GM12878 (cell line): ENCODE data around the gene MCC. TPM values are rescaled to one million over a fixed set of nuclear protein-coding genes. Genes with fewer than 3 reads are reported as not detected.

Experiments
- ATAC-seq: fragments of 200-7000 bp; cut with Tn5 transposase; 3 replicates; pipeline ENCODE4 v1.9.1; 2020; ENCODE audit warnings: mild to moderate bottlenecking, moderate library complexity
- BruUV-seq: library from RNA; stranded (reverse); fragments of 400-500 nt; replicated peaks from 2 replicates; lab custom pipeline; 2021; lab: Mats Ljungman, UMichigan
- CTCF ChIA-PET: fragments of 300-600 bp; sonication (Branson Sonifier 250); formaldehyde crosslinking; extraction: SDS; loops from one replicate; lab custom pipeline; 2021; ENCODE audit warnings: inconsistent platforms; lab: Yijun Ruan, JAX
- POLR2A ChIA-PET: fragments of 350-600 bp; formaldehyde crosslinking; extraction: SDS; loops from one replicate; lab custom pipeline; 2021; ENCODE audit warnings: inconsistent platforms; lab: Charles Lee
- RAD21 ChIA-PET: fragments of 300-600 bp; sonication (Branson Sonifier 250); formaldehyde crosslinking; loops from one replicate; lab custom pipeline; 2023; ENCODE audit warnings: antibody characterized with exemption; ENCODE audit not compliant: unreplicated experiment; lab: Charles Lee
- SMC1A ChIA-PET: fragments of 300-600 bp; sonication (Branson Sonifier 250); formaldehyde crosslinking; loops from one replicate; lab custom pipeline; 2023; ENCODE audit not compliant: unreplicated experiment, uncharacterized antibody; lab: Charles Lee
- DNase-seq: peaks from one replicate; pipeline ENCODE4 v3.0.0-alpha.2; 2011; ENCODE audit warnings: low read depth, low spot score
- FAIRE-seq: peaks from 3 replicates; lab custom pipeline; 2011; peaks lifted over from hg19 to GRCh38; lab: Jason Lieb, UNC
- H2AFZ ChIP-seq: 2 replicates; pipeline ENCODE4 v1.6.0; 2011; ENCODE audit warnings: low read depth, low read length, control low read depth; ENCODE audit not compliant: control insufficient read depth
- H3K27ac ChIP-seq: 2 replicates; pipeline ENCODE4 v1.5.1; 2011; ENCODE audit warnings: control low read depth; ENCODE audit not compliant: control insufficient read depth, insufficient read depth
- H3K27me3 ChIP-seq, 2 experiments: replicated peaks in 1 of 2; 2 replicates each; pipeline versions ENCODE4 v1.6.0 to v1.6.1; 2011; ENCODE audit warnings: low read length in 1 of 2; ENCODE audit not compliant: control insufficient read depth in 2 of 2, insufficient read depth in 2 of 2
- H3K36me3 ChIP-seq, 2 experiments: 2 replicates each; pipeline ENCODE4 v1.5.1; 2011; ENCODE audit warnings: low read length in 1 of 2; ENCODE audit not compliant: control insufficient read depth in 2 of 2, insufficient read depth in 2 of 2
- H3K4me1 ChIP-seq: 2 replicates; pipeline ENCODE4 v1.6.1; 2011; ENCODE audit warnings: mild to moderate bottlenecking, low read length, moderate library complexity, mixed read lengths; ENCODE audit not compliant: control insufficient read depth, insufficient read depth
- H3K4me2 ChIP-seq: 2 replicates; pipeline ENCODE4 v1.6.0; 2011; ENCODE audit warnings: control low read depth; ENCODE audit not compliant: control insufficient read depth, insufficient read depth
- H3K4me3 ChIP-seq: fragments of 200-600 bp; sonication (generic); 2 replicates; pipeline ENCODE4 v1.5.1; 2016
- H3K79me2 ChIP-seq: 2 replicates; pipeline ENCODE4 v1.6.0; 2011; ENCODE audit warnings: low read length; ENCODE audit not compliant: control insufficient read depth, insufficient read depth
- H3K9ac ChIP-seq: 2 replicates; pipeline ENCODE4 v1.8.0; 2011; ENCODE audit warnings: low read length, control low read depth, mixed read lengths; ENCODE audit not compliant: control insufficient read depth, insufficient read depth
- H3K9me3 ChIP-seq: replicated peaks from 3 replicates; pipeline ENCODE4 v1.5.1; 2011; ENCODE audit warnings: mild to moderate bottlenecking, low read length; ENCODE audit not compliant: control insufficient read depth, insufficient read depth
- H4K20me1 ChIP-seq: 2 replicates; pipeline ENCODE4 v1.6.0; 2011; ENCODE audit not compliant: control insufficient read depth, insufficient read depth
- ASH2L ChIP-seq: fragments of 300-600, 200-600 bp; sonication (generic); IDR thresholded peaks from 2 replicates; pipeline ENCODE4 v1.6.1; 2017; ENCODE audit warnings: low read depth, mild to moderate bottlenecking, borderline replicate concordance
- ATF7 ChIP-seq: fragments of 450-650 bp; IDR thresholded peaks from 2 replicates; pipeline ENCODE4 v1.6.1; 2016; ENCODE audit warnings: low read depth, mild to moderate bottlenecking
- CBFB ChIP-seq: IDR thresholded peaks from 2 replicates; pipeline ENCODE4 v1.6.1; 2016; ENCODE audit warnings: antibody characterized with exemption, low read depth
- CBX5 ChIP-seq: sonication (generic); IDR thresholded peaks from 2 replicates; pipeline ENCODE4 v1.6.1; 2016; ENCODE audit warnings: low read depth, moderate library complexity, mild to moderate bottlenecking, inconsistent platforms
- CUX1 ChIP-seq: IDR thresholded peaks from 2 replicates; pipeline ENCODE4 v1.6.1; 2012; ENCODE audit warnings: improper control_type of control experiment, low read depth, low read length; ENCODE audit not compliant: insufficient replicate concordance
- ESRRA ChIP-seq: IDR thresholded peaks from 2 replicates; pipeline ENCODE4 v1.6.1; 2012; ENCODE audit warnings: mild to moderate bottlenecking, low read length, improper control_type of control experiment
- FOXK2 ChIP-seq: fragments of 450-650 bp; IDR thresholded peaks from 2 replicates; pipeline ENCODE4 v1.6.1; 2017; ENCODE audit warnings: mild to moderate bottlenecking, moderate library complexity
- HDAC6 ChIP-seq: fragments of 200-600 bp; sonication (generic); IDR thresholded peaks from one replicate; pipeline ENCODE4 v1.8.0; 2017; ENCODE audit warnings: antibody characterized with exemption; ENCODE audit not compliant: unreplicated experiment
- IRF4 ChIP-seq: IDR thresholded peaks from 2 replicates; pipeline ENCODE4 v1.6.1; 2011; ENCODE audit warnings: low read depth, low read length
- KLF5 ChIP-seq: fragments of 450-650 bp; IDR thresholded peaks from 2 replicates; pipeline ENCODE4 v1.6.1; 2014; ENCODE audit warnings: mild to moderate bottlenecking; ENCODE audit not compliant: partially characterized antibody
- RBBP5 ChIP-seq: fragments of 200-600 bp; sonication (generic); conservative IDR thresholded peaks from 2 replicates; pipeline ENCODE4 v1.6.1; 2016
- YBX1 ChIP-seq: fragments of 450-650 bp; IDR thresholded peaks from 2 replicates; pipeline ENCODE4 v1.6.1; 2016; ENCODE audit warnings: antibody characterized with exemption
- WGBS: methylation state at CpG from one replicate; pipeline ENCODE4 v1.1.6; 2016; ENCODE audit warnings: low lambda C conversion rate; ENCODE audit not compliant: insufficient replicate concordance, insufficient coverage; ENCODE audit errors: missing lambda C conversion rate; 5-methylcytosine and 5-hydroxymethylcytosine counted together
- in situ Hi-C: fragments of 300-500 bp; cut with MboI; formaldehyde crosslinking; loops from 9 replicates; pipeline ENCODE4 v1.14.3; 2018; ENCODE audit warnings: mixed read lengths
- intact Hi-C: fragments of 100-400 bp; cut with micrococcal nuclease; formaldehyde crosslinking; loops from one replicate; pipeline ENCODE4 v1.14.2; 2022; ENCODE audit not compliant: unreplicated experiment
- polyA plus RNA-seq, 11 experiments: library from polyadenylated mRNA; depleted of rRNA in 4 of 11; unstranded in 6 of 11; stranded (reverse) in 5 of 11; fragments of >200 nt; fragmentation: Nextera tagmentation in 4 of 11; fragmentation: Illumina TruSeq in 1 of 11; extraction: Ambion mirVana in 4 of 11; extraction: Trizol in 1 of 11; gene quantifications; 1 replicate in 1 of 11; 2 replicates in 10 of 11; pipeline versions ENCODE4 v1.2.1 to v1.2.3, GENCODE V29; 2011 to 2016; ENCODE audit warnings: inconsistent platforms in 2 of 11, missing spikeins in 2 of 11, low read depth in 1 of 11
- total RNA-seq, 4 experiments: library from RNA; depleted of rRNA in 3 of 4; stranded (reverse); fragments of >200 nt in 3 of 4; fragmentation: Illumina TruSeq in 1 of 4; extraction: Trizol in 1 of 4; gene quantifications; 2 replicates each; pipeline versions ENCODE4 v1.2.1 to v1.2.3, GENCODE V29; 2013 to 2021
- TF ChIP-seq, protein P1 (sequence below): fragments of 450-650 bp; IDR thresholded peaks from 2 replicates; pipeline ENCODE4 v1.6.1; 2017; ENCODE audit warnings: low read depth, mild to moderate bottlenecking, moderate library complexity

Gene MCC
- total and polyA plus RNA-seq, 10 of the 15 experiments (the other 5 are each of a cell fraction or from before 2014, with no cell fraction given), result 0.03 to 0.86 (median 0.16) TPM

DNA sequence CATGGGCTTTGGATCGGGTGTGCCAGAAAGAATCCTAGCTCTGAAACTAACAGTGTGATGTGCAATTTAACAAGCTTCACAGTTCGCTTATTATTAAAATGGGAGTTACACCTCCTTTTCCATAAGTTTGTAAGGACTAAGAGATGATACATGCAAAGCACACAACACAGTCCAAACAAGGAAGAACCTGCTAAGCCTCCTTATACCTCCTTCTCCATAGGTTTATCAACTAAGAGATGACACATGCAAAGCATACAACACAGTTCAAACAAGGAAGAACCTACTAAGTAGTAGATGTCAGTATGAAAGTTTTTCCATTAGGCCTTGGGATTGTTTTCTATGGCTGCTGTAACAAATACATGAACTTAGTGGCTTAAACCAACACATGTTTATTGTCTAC, 295.7 kb downstream of the MCC start:
- no peak overlapping the region for H3K9ac ChIP-seq
- intact Hi-C loops, result no loop called here
- no peak overlapping the region for H3K27ac ChIP-seq
- no peaks in the 10 kb centered on the region for H4K20me1 ChIP-seq
- H3K4me2 ChIP-seq, result no peak overlapping the region
- DNase-seq, result no peak
- ATAC-seq, result no peak
- no peaks in the 10 kb centered on the region for H3K27me3 ChIP-seq
- BruUV-seq, result no TSS peak
- no peak overlapping the region for H2AFZ ChIP-seq
- SMC1A ChIA-PET, result no interaction called here
- CTCF ChIA-PET, result interaction anchor here (0.5 to 1.5 kb wide), 3 partner anchors 9 to 434 kb away, joined by 3 read pairs; no protein-coding TSS in a partner anchor
- 50% methylated on average over 2 of the region's 2 CpGs for WGBS
- no peaks in the 10 kb centered on the region; the same call in 2 of the 3 replicates for H3K9me3 ChIP-seq
- POLR2A ChIA-PET, result interaction anchor here (0.5 kb wide), 2 partner anchors 8 to 479 kb away, joined by 3 to 4 read pairs; no protein-coding TSS in a partner anchor
- no peaks in the 10 kb centered on the region for H3K79me2 ChIP-seq
- H3K36me3 ChIP-seq, result no peaks in the 10 kb centered on the region
- no peaks in the 10 kb centered on the region; the same call in 1 of the 2 replicates for H3K4me1 ChIP-seq
- no peak for FAIRE-seq
- RAD21 ChIA-PET, result no interaction called here
- H3K4me3 ChIP-seq, result no peak overlapping the region
- no peak for TF ChIP-seq ASH2L
- no peak for TF ChIP-seq CBX5
- in situ Hi-C loops, result no loop called here

DNA sequence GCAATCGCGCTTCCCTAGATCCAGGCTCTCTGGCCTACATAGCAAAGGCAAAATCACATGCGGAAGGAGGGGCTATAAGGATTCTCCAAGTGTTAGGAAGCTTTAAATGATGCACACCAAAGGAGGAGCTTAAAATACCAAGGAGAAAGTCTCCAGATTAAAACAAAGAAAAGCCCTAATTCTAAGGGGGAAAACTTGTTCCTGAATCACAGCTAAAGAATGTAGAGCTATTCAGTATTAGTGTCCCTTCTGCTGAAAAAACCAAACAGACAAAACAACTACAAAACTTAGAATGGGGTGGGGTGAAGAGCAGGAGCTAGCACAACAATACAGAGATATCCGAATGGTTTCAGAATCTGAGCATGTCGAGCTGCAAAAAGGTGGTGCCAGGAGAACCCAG, 297.9 kb downstream of the MCC start:
- Histone ChIP-seq H3K79me2 (no peaks in the 10 kb centered on the region), H3K27me3 (no peaks in the 10 kb centered on the region), H3K27ac (no peak overlapping the region), H3K4me1 (no peaks in the 10 kb centered on the region; the same call in 1 of the 2 replicates), H3K4me3 (no peak overlapping the region), H3K36me3 (no peaks in the 10 kb centered on the region), H3K9me3 (no peaks in the 10 kb centered on the region; the same call in 2 of the 3 replicates), H2AFZ (no peak overlapping the region), H4K20me1 (no peaks in the 10 kb centered on the region), H3K9ac (no peak overlapping the region), H3K4me2 (no peak overlapping the region)
- 69% methylated on average over 5 of the region's 5 CpGs for WGBS
- intact Hi-C loops, result no loop called here
- FAIRE-seq, result no peak
- DNase-seq, result no peak
- no peak for ATAC-seq
- ChIA-PET CTCF (no interaction called here), SMC1A (no interaction called here), POLR2A (no interaction called here), RAD21 (no interaction called here)
- in situ Hi-C loops, result no loop called here
- BruUV-seq, result no TSS peak
- TF ChIP-seq CUX1 (no peak), ESRRA (no peak), RBBP5 (no peak), CBFB (no peak), ATF7 (no peak), YBX1 (no peak), HDAC6 (no peak), KLF5 (no peak), IRF4 (no peak), FOXK2 (no peak)
- TF ChIP-seq, protein P1, sequence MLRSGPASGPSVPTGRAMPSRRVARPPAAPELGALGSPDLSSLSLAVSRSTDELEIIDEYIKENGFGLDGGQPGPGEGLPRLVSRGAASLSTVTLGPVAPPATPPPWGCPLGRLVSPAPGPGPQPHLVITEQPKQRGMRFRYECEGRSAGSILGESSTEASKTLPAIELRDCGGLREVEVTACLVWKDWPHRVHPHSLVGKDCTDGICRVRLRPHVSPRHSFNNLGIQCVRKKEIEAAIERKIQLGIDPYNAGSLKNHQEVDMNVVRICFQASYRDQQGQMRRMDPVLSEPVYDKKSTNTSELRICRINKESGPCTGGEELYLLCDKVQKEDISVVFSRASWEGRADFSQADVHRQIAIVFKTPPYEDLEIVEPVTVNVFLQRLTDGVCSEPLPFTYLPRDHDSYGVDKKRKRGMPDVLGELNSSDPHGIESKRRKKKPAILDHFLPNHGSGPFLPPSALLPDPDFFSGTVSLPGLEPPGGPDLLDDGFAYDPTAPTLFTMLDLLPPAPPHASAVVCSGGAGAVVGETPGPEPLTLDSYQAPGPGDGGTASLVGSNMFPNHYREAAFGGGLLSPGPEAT, result no peak
